Activated naive CD4-positive, alpha-beta T cell treated with anti-CD3 and anti-CD28 coated beads, Interleukin-2, amount 10 ng/mL, durations not matched to agents 7 days and 5 days (primary cell): ENCODE data around the gene CSF1.
"Not testable (repeated sequence)": the region's sequence is repeated elsewhere in the genome, so short reads cannot be mapped to it uniquely, and the experiment has no call there.

ENCODE experiments used
- CTCF ChIA-PET: fragments of 350-600 bp; sonication (Branson Sonifier 250); formaldehyde crosslinking; loops from one replicate; lab custom pipeline; 2021; ENCODE audit warnings: antibody characterized with exemption; lab: Charles Lee
- DNase-seq: peaks from one replicate; pipeline ENCODE4 v3.0.0-alpha.2; 2020
- H3K27ac Mint-ChIP-seq: one replicate; pipeline ENCODE4 v1.8.0; 2021; ENCODE audit warnings: mild to moderate bottlenecking, moderate library complexity, mixed read lengths
- H3K27me3 Mint-ChIP-seq: one replicate; pipeline ENCODE4 v1.8.0; 2021; ENCODE audit warnings: mild to moderate bottlenecking, mixed read lengths
- H3K36me3 Mint-ChIP-seq: one replicate; pipeline ENCODE4 v1.8.0; 2021; ENCODE audit warnings: mixed read lengths
- H3K4me1 Mint-ChIP-seq: one replicate; pipeline ENCODE4 v1.8.0; 2021; ENCODE audit warnings: mixed read lengths
- H3K4me3 Mint-ChIP-seq: one replicate; pipeline ENCODE4 v1.8.0; 2021; ENCODE audit warnings: mild to moderate bottlenecking, moderate library complexity, mixed read lengths
- H3K9me3 Mint-ChIP-seq: one replicate; pipeline ENCODE4 v1.8.0; 2021; ENCODE audit warnings: mixed read lengths

The CSF1 gene

GRCh38 chr1:109913360-109913879 lies 2.8 kb downstream of the CSF1 start:
- H3K4me1 Mint-ChIP-seq: peaks cover 57% of the 10 kb centered on the region
- H3K36me3 Mint-ChIP-seq: peaks cover 43% of the 10 kb centered on the region
- CTCF ChIA-PET: interaction anchor here (1.4 to 3.7 kb wide), 3 partner anchors 71 to 137 kb away, joined by 6 to 16 read pairs (median 7); partner anchors contain the start of gene AHCYL1
- H3K4me3 Mint-ChIP-seq: peak overlapping the region; percentile 86
- DNase-seq: no peak
- H3K9me3 Mint-ChIP-seq: no peaks in the 10 kb centered on the region
- H3K27me3 Mint-ChIP-seq: peaks cover 42% of the 10 kb centered on the region
- H3K27ac Mint-ChIP-seq: peak overlapping the region; percentile 46

GRCh38 chr1:109914587-109915240 lies 4.1 kb downstream of the CSF1 start:
- no peak for DNase-seq
- CTCF ChIA-PET: interaction anchor here (1.4 to 3.7 kb wide), 2 partner anchors 70 to 124 kb away, joined by 6 to 16 read pairs; partner anchors contain the start of gene AHCYL1
- H3K36me3 Mint-ChIP-seq: peaks cover 48% of the 10 kb centered on the region
- H3K4me3 Mint-ChIP-seq: no peak overlapping the region
- peaks cover 33% of the 10 kb centered on the region for H3K27me3 Mint-ChIP-seq
- H3K27ac Mint-ChIP-seq: no peak overlapping the region
- no peaks in the 10 kb centered on the region for H3K9me3 Mint-ChIP-seq
- H3K4me1 Mint-ChIP-seq: peaks cover 46% of the 10 kb centered on the region

GRCh38 chr1:109917051-109917767 lies 6.6 kb downstream of the CSF1 start:
- Mint-ChIP-seq H3K4me1 (peaks cover 27% of the 10 kb centered on the region), H3K27ac (no peak overlapping the region), H3K4me3 (no peak overlapping the region), H3K9me3 (no peaks in the 10 kb centered on the region), H3K27me3 (peaks cover 12% of the 10 kb centered on the region), H3K36me3 (peaks cover 56% of the 10 kb centered on the region)
- CTCF ChIA-PET: interaction anchor here (0.6 to 1.8 kb wide), 5 partner anchors 63 to 129 kb away, joined by 3 to 11 read pairs (median 3); partner anchors contain the start of gene AHCYL1
- DNase-seq: no peak

- Mint-ChIP-seq H3K4me3 (no peak overlapping the region), H3K4me1 (peaks cover 19% of the 10 kb centered on the region), H3K36me3 (peaks cover 59% of the 10 kb centered on the region), H3K9me3 (no peaks in the 10 kb centered on the region), H3K27me3 (peaks cover 4% of the 10 kb centered on the region), H3K27ac (no peak overlapping the region)
- DNase-seq: no peak
- CTCF ChIA-PET: interaction anchor here (0.6 to 1.8 kb wide), 6 partner anchors 51 to 141 kb away, joined by 3 to 11 read pairs (median 3); partner anchors contain the start of gene AHCYL1
Measured at GRCh38 chr1:109917768-109918606, 7.3 kb downstream of the CSF1 start.

GRCh38 chr1:109918671-109919070 lies 8.0 kb downstream of the CSF1 start:
- Mint-ChIP-seq H3K27me3 (no peaks in the 10 kb centered on the region), H3K4me1 (peaks cover 12% of the 10 kb centered on the region), H3K9me3 (no peaks in the 10 kb centered on the region), H3K4me3 (no peak overlapping the region), H3K36me3 (peaks cover 62% of the 10 kb centered on the region), H3K27ac (no peak overlapping the region)
- CTCF ChIA-PET: interaction anchor here (0.6 to 1.8 kb wide), 6 partner anchors 52 to 142 kb away, joined by 3 to 11 read pairs (median 3); partner anchors contain the start of gene AHCYL1
- no peak for DNase-seq

- Mint-ChIP-seq H3K4me3 (no peak overlapping the region), H3K27ac (no peak overlapping the region), H3K9me3 (no peaks in the 10 kb centered on the region), H3K27me3 (no peaks in the 10 kb centered on the region), H3K36me3 (peaks cover 62% of the 10 kb centered on the region), H3K4me1 (peaks cover 6% of the 10 kb centered on the region)
- CTCF ChIA-PET: interaction anchor here (0.7 to 0.9 kb wide), 3 partner anchors 64 to 142 kb away, joined by 3 to 5 read pairs (median 3); no protein-coding TSS in a partner anchor
- DNase-seq: no peak
Measured at GRCh38 chr1:109919303-109919702, 8.7 kb downstream of the CSF1 start.

- peaks cover 70% of the 10 kb centered on the region for H3K36me3 Mint-ChIP-seq
- H3K9me3 Mint-ChIP-seq, H3K4me1 Mint-ChIP-seq, H3K27me3 Mint-ChIP-seq, H3K4me3 Mint-ChIP-seq, H3K27ac Mint-ChIP-seq, DNase-seq: not testable (repeated sequence)
- CTCF ChIA-PET: interaction anchor here (0.7 to 1.8 kb wide), 6 partner anchors 9 to 280 kb away, joined by 3 to 6 read pairs (median 4); partner anchors contain the start of gene AHCYL1
Measured at GRCh38 chr1:109920391-109920790, 9.7 kb downstream of the CSF1 start.

- CTCF ChIA-PET: interaction anchor here (0.7 kb wide), 1 partner anchor 62 kb away, joined by 3 read pairs; the partner anchor contains the start of gene AHCYL1
- DNase-seq: no peak
- no peaks in the 10 kb centered on the region for H3K4me1 Mint-ChIP-seq
- peaks cover 73% of the 10 kb centered on the region for H3K36me3 Mint-ChIP-seq
- no peaks in the 10 kb centered on the region for H3K27me3 Mint-ChIP-seq
- no peaks in the 10 kb centered on the region for H3K9me3 Mint-ChIP-seq
- no peak overlapping the region for H3K4me3 Mint-ChIP-seq
- no peak overlapping the region for H3K27ac Mint-ChIP-seq
Measured at GRCh38 chr1:109922326-109922725, 11.7 kb downstream of the CSF1 start.

GRCh38 chr1:109923131-109923945 lies 12.7 kb downstream of the CSF1 start:
- Mint-ChIP-seq H3K36me3 (peaks cover 63% of the 10 kb centered on the region), H3K27me3 (no peaks in the 10 kb centered on the region), H3K9me3 (no peaks in the 10 kb centered on the region), H3K27ac (no peak overlapping the region), H3K4me3 (no peak overlapping the region), H3K4me1 (no peaks in the 10 kb centered on the region)
- peak; percentile 32 for DNase-seq
- CTCF ChIA-PET: interaction anchor here (0.9 to 2.8 kb wide), 3 partner anchors 11 to 61 kb away, joined by 3 to 10 read pairs (median 4); partner anchors contain the start of gene AHCYL1

- H3K4me3 Mint-ChIP-seq: no peak overlapping the region
- H3K36me3 Mint-ChIP-seq: peaks cover 57% of the 10 kb centered on the region
- CTCF ChIA-PET: interaction anchor here (0.9 to 2.8 kb wide), 4 partner anchors 10 to 143 kb away, joined by 3 to 10 read pairs (median 4); partner anchors contain the start of gene AHCYL1
- no peaks in the 10 kb centered on the region for H3K27me3 Mint-ChIP-seq
- H3K4me1 Mint-ChIP-seq: no peaks in the 10 kb centered on the region
- H3K9me3 Mint-ChIP-seq: no peaks in the 10 kb centered on the region
- no peak overlapping the region for H3K27ac Mint-ChIP-seq
- DNase-seq: no peak
Measured at GRCh38 chr1:109923946-109924275, 13.3 kb downstream of the CSF1 start.

- H3K27me3 Mint-ChIP-seq: no peaks in the 10 kb centered on the region
- H3K4me3 Mint-ChIP-seq: no peak overlapping the region
- no peaks in the 10 kb centered on the region for H3K9me3 Mint-ChIP-seq
- H3K36me3 Mint-ChIP-seq: peaks cover 57% of the 10 kb centered on the region
- no peak for DNase-seq
- no peak overlapping the region for H3K27ac Mint-ChIP-seq
- no peaks in the 10 kb centered on the region for H3K4me1 Mint-ChIP-seq
- CTCF ChIA-PET: interaction anchor here (0.9 to 2.8 kb wide), 4 partner anchors 10 to 144 kb away, joined by 3 to 10 read pairs (median 4); partner anchors contain the start of gene AHCYL1
Measured at GRCh38 chr1:109924316-109924715, 13.7 kb downstream of the CSF1 start.

GRCh38 chr1:109925159-109925990 lies 14.7 kb downstream of the CSF1 start:
- DNase-seq: no peak
- Mint-ChIP-seq H3K4me1 (no peaks in the 10 kb centered on the region), H3K27me3 (no peaks in the 10 kb centered on the region), H3K36me3 (peaks cover 60% of the 10 kb centered on the region), H3K27ac (no peak overlapping the region), H3K4me3 (no peak overlapping the region), H3K9me3 (no peaks in the 10 kb centered on the region)
- CTCF ChIA-PET: interaction anchor here (2.8 kb wide), 1 partner anchor 56 kb away, joined by 10 read pairs; no protein-coding TSS in a partner anchor
